Ovary (tissue), 3 donors: Measurements from ENCODE around the gene SLFN12.

Experiments
- EP300 ChIP-seq: sonication (generic); formaldehyde crosslinking; IDR thresholded peaks from one replicate; pipeline ENCODE4 v1.6.1; 2017; ENCODE audit warnings: antibody characterized with exemption
- POLR2A ChIP-seq: fragments of 450-650 bp; IDR thresholded peaks from one replicate; pipeline ENCODE4 v1.6.1; 2017; ENCODE audit warnings: antibody characterized with exemption, mild to moderate bottlenecking, moderate library complexity
- TF ChIP-seq, protein P1 (sequence below), 3 donors: fragments of 450-650 bp in 2 of 3; fragments of 200-600 bp in 1 of 3; IDR thresholded peaks; one replicate each; pipeline versions ENCODE4 v1.5.1 to v1.8.0; 2016 to 2022; ENCODE audit warnings: antibody characterized with exemption in 3 of 3, mild to moderate bottlenecking in 1 of 3
- donor health status: DM: no; HTN: no; CAD: no.

DNA sequence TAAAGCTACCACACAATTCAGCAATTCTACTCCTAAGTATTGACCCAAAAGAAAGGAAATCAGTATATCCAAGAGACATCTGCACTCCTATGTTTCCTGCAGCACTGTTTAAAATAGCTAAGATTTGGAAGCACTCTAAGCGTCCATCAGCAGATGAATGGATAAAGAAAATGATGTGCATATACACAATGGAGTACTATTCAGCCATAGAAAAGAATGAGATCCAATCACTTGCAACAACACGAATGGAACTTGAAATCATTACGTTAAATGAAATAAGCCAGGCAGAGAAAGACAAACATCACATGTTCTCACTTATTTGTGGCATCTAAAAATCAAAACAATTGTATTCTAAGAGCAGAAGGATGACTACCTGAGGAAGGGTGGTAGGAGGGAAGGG, 60.4 kb downstream of the SLFN12 start:
- TF ChIP-seq EP300, result no peak
- TF ChIP-seq, protein P1, sequence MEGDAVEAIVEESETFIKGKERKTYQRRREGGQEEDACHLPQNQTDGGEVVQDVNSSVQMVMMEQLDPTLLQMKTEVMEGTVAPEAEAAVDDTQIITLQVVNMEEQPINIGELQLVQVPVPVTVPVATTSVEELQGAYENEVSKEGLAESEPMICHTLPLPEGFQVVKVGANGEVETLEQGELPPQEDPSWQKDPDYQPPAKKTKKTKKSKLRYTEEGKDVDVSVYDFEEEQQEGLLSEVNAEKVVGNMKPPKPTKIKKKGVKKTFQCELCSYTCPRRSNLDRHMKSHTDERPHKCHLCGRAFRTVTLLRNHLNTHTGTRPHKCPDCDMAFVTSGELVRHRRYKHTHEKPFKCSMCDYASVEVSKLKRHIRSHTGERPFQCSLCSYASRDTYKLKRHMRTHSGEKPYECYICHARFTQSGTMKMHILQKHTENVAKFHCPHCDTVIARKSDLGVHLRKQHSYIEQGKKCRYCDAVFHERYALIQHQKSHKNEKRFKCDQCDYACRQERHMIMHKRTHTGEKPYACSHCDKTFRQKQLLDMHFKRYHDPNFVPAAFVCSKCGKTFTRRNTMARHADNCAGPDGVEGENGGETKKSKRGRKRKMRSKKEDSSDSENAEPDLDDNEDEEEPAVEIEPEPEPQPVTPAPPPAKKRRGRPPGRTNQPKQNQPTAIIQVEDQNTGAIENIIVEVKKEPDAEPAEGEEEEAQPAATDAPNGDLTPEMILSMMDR (IDR thresholded peaks at IDR 0.05), result no peak
- TF ChIP-seq POLR2A, result no peak
